Choroid plexus epithelial cell (primary cell): ENCODE measurements around the gene ZNF853.

Experiments
- DNase-seq: peaks from one replicate; pipeline ENCODE4 v3.0.0-alpha.2; 2010; ENCODE audit warnings: low read depth
- H3K4me3 ChIP-seq: 2 replicates; pipeline ENCODE4 v1.5.1; 2011; ENCODE audit warnings: low read depth, mild to moderate bottlenecking, control low read depth, low read length, moderate library complexity
- CTCF ChIP-seq: conservative IDR thresholded peaks from 2 replicates; pipeline ENCODE4 v1.5.1; 2011; ENCODE audit warnings: low read depth, mild to moderate bottlenecking, control low read depth, inconsistent platforms, low read length, moderate library complexity

ZNF853 gene

DNA sequence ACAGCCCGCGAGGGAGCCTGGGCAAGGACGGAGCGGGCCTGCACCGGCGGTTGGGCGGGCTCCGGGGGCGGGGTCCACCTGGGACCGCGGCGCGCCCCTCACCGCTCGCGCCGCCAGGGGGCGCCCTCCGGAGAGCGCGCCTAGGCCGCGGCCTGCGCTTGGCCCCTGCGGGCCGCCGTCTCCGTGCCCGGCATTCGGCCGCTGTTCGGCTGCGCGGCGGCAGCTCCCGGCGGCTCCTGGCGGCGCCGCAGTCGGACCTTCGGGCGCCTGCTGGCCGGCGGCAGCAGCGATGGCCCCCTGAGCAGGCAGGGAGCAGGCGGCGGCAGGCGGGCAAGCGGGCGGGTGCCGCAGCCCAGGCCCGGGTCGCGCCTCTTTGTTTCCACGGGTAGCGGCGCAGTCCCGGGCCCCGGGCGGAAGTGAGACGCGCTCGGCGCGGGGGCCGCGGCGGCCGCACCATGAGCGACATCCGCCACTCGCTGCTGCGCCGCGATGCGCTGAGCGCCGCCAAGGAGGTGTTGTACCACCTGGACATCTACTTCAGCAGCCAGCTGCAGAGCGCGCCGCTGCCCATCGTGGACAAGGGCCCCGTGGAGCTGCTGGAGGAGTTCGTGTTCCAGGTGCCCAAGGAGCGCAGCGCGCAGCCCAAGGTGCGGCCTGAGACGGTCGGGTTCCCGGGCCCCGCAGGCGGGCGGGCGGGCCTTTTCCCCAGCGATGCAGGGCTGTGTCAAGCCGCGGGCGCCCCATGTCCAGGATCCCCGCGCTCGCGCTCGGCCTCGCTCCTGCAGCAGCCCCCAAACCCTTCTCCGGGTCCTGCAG lies 25.4 kb upstream of the ZNF853 start, which contains the start of gene INTS15:
Gene INTS15 (plus strand): TSS at position 193 of the 816 bp plus-strand sequence. CDS start 263 bp downstream, at position 456.
- DNase-seq, result peak; percentile 84
- TF ChIP-seq CTCF, result peak; percentile 39
- H3K4me3 ChIP-seq, result peak within 1 kb of the TSS; percentile 94

DNA sequence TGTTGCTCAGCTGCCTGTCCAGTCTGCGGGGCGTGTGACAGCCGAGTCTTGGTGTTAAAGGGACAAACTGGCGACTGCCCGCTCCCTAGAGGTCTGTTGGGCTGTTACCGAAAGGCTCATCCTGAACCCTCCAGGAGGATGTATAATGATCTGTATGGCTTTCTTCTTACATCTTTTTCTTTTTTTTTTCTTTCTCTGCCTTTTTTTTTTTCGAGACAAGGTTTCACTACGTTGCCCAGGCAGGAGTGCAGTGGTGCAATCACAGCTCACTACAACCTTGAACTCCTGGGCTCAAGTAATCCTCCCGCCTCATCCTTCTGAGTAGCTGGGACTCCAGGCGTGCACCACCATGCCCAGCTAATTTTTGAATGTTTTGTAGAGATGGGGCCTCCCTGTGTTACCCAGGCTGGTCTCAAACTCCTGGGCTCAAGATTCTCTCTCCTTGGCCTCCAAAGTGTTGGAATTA lies 24.7 kb upstream of the ZNF853 start:
- TF ChIP-seq CTCF, result no peak
- peak overlapping the region; percentile 94 for H3K4me3 ChIP-seq
- peak; percentile 36 for DNase-seq

GRCh38 chr7:6600093-6600492 lies 15.3 kb upstream of the ZNF853 start:
- TF ChIP-seq CTCF, result no peak
- DNase-seq, result no peak
- H3K4me3 ChIP-seq, result no peak overlapping the region

GRCh38 chr7:6604458-6604857 lies 11.0 kb upstream of the ZNF853 start:
- no peak for DNase-seq
- no peak overlapping the region for H3K4me3 ChIP-seq
- no peak for TF ChIP-seq CTCF

DNA sequence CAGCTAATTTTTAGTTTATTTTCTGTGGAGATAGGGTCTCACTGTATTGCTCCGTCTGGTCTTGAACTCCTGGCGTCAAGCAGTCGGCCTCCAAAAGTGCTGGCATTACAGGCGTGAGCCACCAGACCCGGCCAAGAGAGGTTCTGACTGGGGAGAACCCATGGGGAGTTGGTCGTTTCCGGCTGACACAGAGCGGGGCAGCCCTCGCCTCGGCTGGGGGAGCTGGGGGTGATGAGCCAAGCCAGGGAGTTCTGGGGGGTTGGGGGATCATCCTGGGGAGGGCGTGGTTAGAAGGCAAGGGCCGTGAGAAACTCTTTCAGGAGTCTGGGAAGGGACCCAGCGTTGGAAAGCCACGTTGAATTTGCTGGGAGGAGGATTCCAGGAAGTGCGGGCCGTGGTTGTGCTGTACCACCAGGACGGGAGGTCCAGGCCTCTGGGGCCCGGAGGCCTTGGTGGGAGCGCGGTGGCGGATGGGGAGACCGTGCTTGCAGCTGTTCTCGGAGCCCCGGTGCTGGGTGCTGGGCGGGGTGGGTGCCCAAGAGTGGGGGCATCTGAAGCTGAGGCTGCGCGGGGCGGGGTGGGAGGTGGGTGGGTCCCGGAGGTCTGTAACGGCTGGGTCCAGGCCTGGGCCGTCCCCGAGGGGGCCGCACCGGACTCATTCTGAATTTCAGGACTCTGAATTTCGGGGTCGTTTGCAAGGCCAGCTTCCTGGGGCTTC lies 8.4 kb upstream of the ZNF853 start:
- H3K4me3 ChIP-seq, result no peak overlapping the region
- TF ChIP-seq CTCF, result no peak
- DNase-seq, result no peak

- no peak for DNase-seq
- TF ChIP-seq CTCF, result no peak
- no peak overlapping the region for H3K4me3 ChIP-seq
Observed at GRCh38 chr7:6607651-6608051, 7.8 kb upstream of the ZNF853 start.
